ENCODE measurements around the gene SRGAP1. TPM values are rescaled to one million over a fixed set of nuclear protein-coding genes. Genes with fewer than 3 reads are reported as not detected.

SRGAP1 gene
- total and polyA plus RNA-seq, 2 of the 13 experiments (the other 11 are each of a cell fraction or from before 2014, with no cell fraction given) = 1.6 to 3.4 TPM

GRCh38 chr12:63843721-63844390 is 644 bp upstream of the SRGAP1 start (continued):
- TF ChIP-seq ZNF687 (CRISPR knock-in tag; IDR thresholded peaks at IDR 0.05) (peak; percentile 91), ZXDC (CRISPR knock-in tag; IDR thresholded peaks at IDR 0.05) (peak; percentile 88), GMEB1 (CRISPR knock-in tag; IDR thresholded peaks at IDR 0.05; ENCODE audit: borderline replicate concordance) (peak; percentile 73; the same call in 1 of the 2 replicates), MAZ (IDR thresholded peaks at IDR 0.05; ENCODE audit: borderline replicate concordance, low read depth, low read length) (peak; percentile 80), MAZ (CRISPR knock-in tag; IDR thresholded peaks at IDR 0.05; ENCODE audit: low read depth) (peak; percentile 96), CSRNP1 (CRISPR knock-in tag; IDR thresholded peaks at IDR 0.05) (peak; percentile 62; the same call in 1 of the 2 replicates), ZNF660 (CRISPR knock-in tag; IDR thresholded peaks at IDR 0.05; ENCODE audit: borderline replicate concordance, low read depth) (no peak), CENPX (CRISPR knock-in tag; IDR thresholded peaks at IDR 0.05) (no peak), MEIS1 (CRISPR knock-in tag; IDR thresholded peaks at IDR 0.05; ENCODE audit: borderline replicate concordance) (peak; percentile 75; the same call in 1 of the 2 replicates), ZNF713 (CRISPR knock-in tag; IDR thresholded peaks at IDR 0.05) (peak; percentile 68; the same call in 1 of the 2 replicates), ZNF235 (CRISPR knock-in tag; IDR thresholded peaks at IDR 0.05; ENCODE audit: borderline replicate concordance) (peak; percentile 77; the same call in 1 of the 2 replicates), ZNF234 (CRISPR knock-in tag; conservative IDR thresholded peaks at IDR 0.05) (0 out of 2 replicates have a peak, but pooled peaks have one; percentile 68), MED1 (CRISPR knock-in tag; IDR thresholded peaks at IDR 0.05) (peak; percentile 82), ZNF510 (CRISPR knock-in tag; IDR thresholded peaks at IDR 0.05; ENCODE audit: low read depth) (peak; percentile 92; the same call in 1 of the 2 replicates), ZBTB25 (CRISPR knock-in tag; IDR thresholded peaks at IDR 0.05) (0 out of 2 replicates have a peak, but pooled peaks have one; percentile 63), ZNF30 (CRISPR knock-in tag; IDR thresholded peaks at IDR 0.05) (no peak), ONECUT2 (CRISPR knock-in tag; IDR thresholded peaks at IDR 0.05) (no peak)
